RWPE1 (cell line): ENCODE data around the gene CNN3.

Experiments used
- CTCF ChIA-PET: fragments of 350-600 bp; sonication (Branson Sonifier 250); formaldehyde crosslinking; extraction: SDS; loops from one replicate; lab custom pipeline; 2021; lab: Yijun Ruan, JAX
- POLR2A ChIA-PET: fragments of 400-600 bp; formaldehyde crosslinking; extraction: SDS; loops from one replicate; lab custom pipeline; 2020; ENCODE audit warnings: antibody characterized with exemption; ENCODE audit not compliant: low non-redundant PET; lab: Yijun Ruan, JAX
- DNase-seq: peaks from one replicate; pipeline ENCODE4 v3.0.0; 2012; ENCODE audit warnings: low spot score
- H3K27ac ChIP-seq: fragments of 450-650 bp; 2 replicates; pipeline ENCODE4 v1.5.1; 2017
- TF ChIP-seq, protein P1 (sequence below): fragments of 450-650 bp; conservative IDR thresholded peaks from 2 replicates; pipeline ENCODE4 v1.5.1; 2017; ENCODE audit warnings: low read depth, mild to moderate bottlenecking

Gene CNN3

DNA sequence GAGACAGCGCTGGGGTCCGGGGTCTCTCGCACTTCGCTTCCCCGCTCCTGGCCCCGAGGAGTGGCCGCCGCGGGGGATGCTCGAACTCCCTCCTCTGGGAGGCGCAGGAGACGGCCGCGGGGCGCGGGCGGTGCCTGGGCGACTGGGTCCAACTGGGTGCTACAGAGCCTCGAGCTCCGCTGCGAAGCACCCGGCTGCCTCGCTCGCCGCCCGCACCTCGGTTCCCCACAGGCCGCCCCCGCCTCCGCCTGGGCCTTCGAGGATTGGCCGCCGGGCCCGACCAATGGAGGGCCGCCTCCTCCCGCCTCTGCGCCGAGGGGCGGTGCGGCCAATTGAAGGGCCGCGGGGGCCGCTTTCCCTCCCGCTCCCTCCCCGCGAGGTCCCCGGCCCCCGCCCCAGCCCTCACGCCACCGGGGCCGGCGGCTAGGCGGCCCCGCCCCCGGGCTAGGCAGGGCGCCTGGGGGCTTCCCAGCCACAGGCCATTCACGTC lies at the start of gene CNN3:
Gene CNN3 (minus strand): TSS at position 196 of the 490 bp plus-strand sequence. CDS start 216 bp downstream, outside the sequence.
- peak; percentile 91 for DNase-seq
- CTCF ChIA-PET = interaction anchor here (0.6 to 1.6 kb wide), 4 partner anchors 21 to 114 kb away, joined by 3 to 9 read pairs (median 4); partner anchors contain the start of gene SLC44A3
- peak within 1 kb of the TSS; percentile 84 for H3K27ac ChIP-seq
- TF ChIP-seq, protein P1, sequence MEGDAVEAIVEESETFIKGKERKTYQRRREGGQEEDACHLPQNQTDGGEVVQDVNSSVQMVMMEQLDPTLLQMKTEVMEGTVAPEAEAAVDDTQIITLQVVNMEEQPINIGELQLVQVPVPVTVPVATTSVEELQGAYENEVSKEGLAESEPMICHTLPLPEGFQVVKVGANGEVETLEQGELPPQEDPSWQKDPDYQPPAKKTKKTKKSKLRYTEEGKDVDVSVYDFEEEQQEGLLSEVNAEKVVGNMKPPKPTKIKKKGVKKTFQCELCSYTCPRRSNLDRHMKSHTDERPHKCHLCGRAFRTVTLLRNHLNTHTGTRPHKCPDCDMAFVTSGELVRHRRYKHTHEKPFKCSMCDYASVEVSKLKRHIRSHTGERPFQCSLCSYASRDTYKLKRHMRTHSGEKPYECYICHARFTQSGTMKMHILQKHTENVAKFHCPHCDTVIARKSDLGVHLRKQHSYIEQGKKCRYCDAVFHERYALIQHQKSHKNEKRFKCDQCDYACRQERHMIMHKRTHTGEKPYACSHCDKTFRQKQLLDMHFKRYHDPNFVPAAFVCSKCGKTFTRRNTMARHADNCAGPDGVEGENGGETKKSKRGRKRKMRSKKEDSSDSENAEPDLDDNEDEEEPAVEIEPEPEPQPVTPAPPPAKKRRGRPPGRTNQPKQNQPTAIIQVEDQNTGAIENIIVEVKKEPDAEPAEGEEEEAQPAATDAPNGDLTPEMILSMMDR = no peak
- POLR2A ChIA-PET = no interaction called here

- TF ChIP-seq, protein P1 = no peak
- peak; percentile 35 for DNase-seq
- ChIA-PET POLR2A (no interaction called here), CTCF (no interaction called here)
- no peak overlapping the region for H3K27ac ChIP-seq
These were observed 47.9 kb upstream of the CNN3 start for GRCh38 chr1:94974824-94975223.

DNA sequence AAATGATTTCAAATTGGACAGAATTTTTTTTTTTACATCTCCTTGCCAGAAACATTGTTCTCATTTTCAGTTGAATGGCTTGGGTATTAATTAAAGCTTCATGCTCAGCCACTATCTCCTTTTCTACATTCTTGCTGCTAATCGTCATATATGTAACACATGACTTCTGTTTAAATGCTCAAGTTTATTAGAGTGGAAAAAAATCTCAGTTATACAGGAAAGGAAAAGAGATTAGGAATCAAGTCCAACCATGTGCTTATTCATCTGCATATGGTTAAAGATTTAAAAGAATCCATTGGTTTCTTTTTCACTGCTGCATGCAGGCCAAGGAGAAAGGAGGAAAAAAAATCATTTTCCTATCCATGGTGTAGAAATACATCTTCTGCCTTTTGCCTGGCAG lies 47.3 kb upstream of the CNN3 start:
- H3K27ac ChIP-seq = no peak overlapping the region
- TF ChIP-seq, protein P1 = no peak
- no peak for DNase-seq
- ChIA-PET CTCF (no interaction called here), POLR2A (no interaction called here)

DNA sequence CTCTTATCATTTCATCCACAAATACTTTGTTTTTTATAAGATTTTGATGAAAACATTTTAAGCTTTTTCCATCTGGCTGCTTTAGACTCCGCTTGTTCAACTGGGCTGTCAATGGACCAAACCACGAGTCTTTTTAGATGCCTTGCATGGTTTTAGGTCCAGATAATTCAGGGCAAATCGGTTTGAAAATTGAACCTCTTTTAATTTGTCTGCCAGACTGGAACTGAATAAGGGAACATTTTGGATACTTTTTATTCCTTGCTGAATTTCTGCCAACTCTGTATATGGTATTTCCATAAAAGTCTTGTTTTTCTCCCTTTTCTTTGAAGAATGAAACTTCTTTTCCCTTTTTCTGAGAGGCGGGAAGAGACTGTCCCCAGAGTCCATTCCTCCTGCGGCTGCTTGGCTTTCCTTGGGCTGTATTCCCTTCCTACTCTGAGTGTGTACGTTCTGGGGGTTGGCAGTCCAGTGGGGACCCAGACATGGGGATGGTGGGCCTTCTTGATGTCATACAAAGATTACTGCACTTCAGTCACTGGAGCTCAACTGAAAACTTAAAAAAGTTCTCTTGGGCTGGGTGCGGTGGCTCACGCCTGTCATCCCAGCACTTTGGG lies 46.5 kb upstream of the CNN3 start:
- POLR2A ChIA-PET = no interaction called here
- TF ChIP-seq, protein P1 = no peak
- H3K27ac ChIP-seq = no peak overlapping the region
- DNase-seq = no peak
- CTCF ChIA-PET = no interaction called here

DNA sequence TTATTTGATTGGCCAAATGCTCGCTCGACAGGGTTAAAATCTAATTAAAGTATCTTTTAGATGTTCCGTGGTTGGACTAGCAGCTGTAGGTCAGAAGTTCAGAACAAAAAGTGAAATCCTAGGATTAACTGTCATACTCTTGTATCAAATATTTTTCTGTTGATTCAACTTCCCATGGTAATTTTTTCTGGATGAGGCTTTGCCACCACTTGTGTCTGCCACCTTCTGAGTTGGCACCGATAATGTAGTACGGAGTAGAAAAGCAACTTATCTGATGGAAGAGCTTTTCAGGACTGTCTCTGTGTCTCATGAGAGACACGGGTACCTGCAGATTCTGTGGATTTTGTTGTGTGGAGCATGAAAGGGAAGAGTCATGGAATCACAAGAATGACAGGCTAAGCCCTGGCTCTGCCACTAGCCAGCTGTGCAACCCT lies 44.6 kb upstream of the CNN3 start:
- POLR2A ChIA-PET = no interaction called here

GRCh38 chr1:94970783-94971182 lies 43.9 kb upstream of the CNN3 start:
- no peak overlapping the region for H3K27ac ChIP-seq
- DNase-seq = no peak
- ChIA-PET CTCF (no interaction called here), POLR2A (no interaction called here)
- TF ChIP-seq, protein P1 = no peak

More for the DNA sequence above, 44.6 kb upstream of the CNN3 start:
- H3K27ac ChIP-seq = peak overlapping the region; percentile 59
- TF ChIP-seq, protein P1 = no peak
- CTCF ChIA-PET = interaction anchor here (0.6 to 1.0 kb wide), 2 partner anchors 70 to 108 kb away, joined by 5 read pairs; no protein-coding TSS in a partner anchor
- peak; percentile 68 for DNase-seq
